OCI-LY7 (cell line): Measurements from ENCODE around the gene OR2T6.

Experiments used
- CTCF ChIP-seq: fragments of 200-600 bp; sonication (generic); conservative IDR thresholded peaks from 2 replicates; pipeline ENCODE4 v1.5.1; 2014; ENCODE audit warnings: mild to moderate bottlenecking, antibody characterized with exemption, low read length, moderate library complexity, mixed read lengths
- EZH2phosphoT487 ChIP-seq: fragments of 200-600 bp; sonication (generic); IDR thresholded peaks from 2 replicates; pipeline ENCODE4 v1.6.1; 2018; ENCODE audit warnings: low read depth, borderline replicate concordance, mild to moderate bottlenecking, mixed run types, antibody characterized with exemption, low read length, moderate library complexity, mixed read lengths

GRCh38 chr1:248372394-248372793 lies 3.2 kb upstream of the OR2T6 start:
- no peak for TF ChIP-seq CTCF
- TF ChIP-seq EZH2phosphoT487: no peak
